Measurements from ENCODE around the gene DOCK1. TPM values are rescaled to one million over a fixed set of nuclear protein-coding genes. Genes with fewer than 3 reads are reported as not detected.

Gene DOCK1
- total and polyA plus RNA-seq, 2 donors (not counting 1 experiment from before 2014, with no cell fraction given) = 20.5 to 91.0 TPM

DNA sequence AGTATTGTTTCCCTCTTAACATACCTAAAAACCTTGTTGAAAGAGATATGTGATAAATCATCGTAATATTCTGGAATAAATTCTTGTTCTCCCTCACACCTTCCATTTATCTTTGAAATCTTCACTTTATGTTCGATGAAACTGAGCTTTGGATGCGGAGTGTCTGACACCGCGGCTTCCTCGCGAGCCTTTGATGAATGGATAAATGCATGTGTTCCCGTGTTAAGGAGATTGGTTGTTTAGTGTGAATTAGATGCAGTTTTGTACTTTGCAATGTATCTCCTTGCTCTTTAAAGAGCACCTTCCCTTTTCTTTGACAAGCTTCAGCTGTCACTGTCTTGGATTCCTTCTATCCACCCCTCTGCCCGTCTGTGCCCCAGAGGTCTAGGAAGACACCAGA, 138.1 kb downstream of the DOCK1 start:
- Histone ChIP-seq H3K9me3 (ENCODE audit: control insufficient read depth, insufficient read depth, low read depth, low read length) (no peaks in the 10 kb centered on the region), H4K20me1 (ENCODE audit: control insufficient read depth, extremely low read depth, insufficient read depth, low read length) (no peaks in the 10 kb centered on the region), H3K4me2 (ENCODE audit: extremely low read depth, insufficient read depth, low read length) (no peak overlapping the region), H3K27ac (ENCODE audit: insufficient read depth, low read length) (no peak overlapping the region), H3K36me3 (ENCODE audit: control insufficient read depth, insufficient read depth, low read length) (peaks cover 6% of the 10 kb centered on the region), H3K79me2 (ENCODE audit: control insufficient read depth, insufficient read depth, low read length) (no peaks in the 10 kb centered on the region), H3K4me1 (ENCODE audit: control insufficient read depth, extremely low read depth, insufficient read depth, low read length) (peaks cover 22% of the 10 kb centered on the region), H3K4me3 (replicated peaks in 1 of 4; ENCODE audit: control extremely low read depth in 1 of 4, insufficient read depth in 1 of 4, low read depth in 3 of 4, low read length in 4 of 4) (no peak overlapping the region), H2AFZ (ENCODE audit: low read length) (no peak overlapping the region), H3K9ac (ENCODE audit: insufficient read depth, low read length) (no peak overlapping the region), H3K27me3 (ENCODE audit: control insufficient read depth, insufficient read depth, low read length) (no peaks in the 10 kb centered on the region)
- TF ChIP-seq CTCF (conservative IDR thresholded peaks at IDR 0.05 in 1 of 2, IDR thresholded peaks at IDR 0.05 in 1 of 2; ENCODE audit: low read depth in 1 of 2, low read length in 2 of 2) = no peak
- no peak for TF ChIP-seq EZH2 (IDR thresholded peaks at IDR 0.05; ENCODE audit: low read length, missing control alignments)
- no peak for DNase-seq (ENCODE audit: low read depth in 2 of 2)

DNA sequence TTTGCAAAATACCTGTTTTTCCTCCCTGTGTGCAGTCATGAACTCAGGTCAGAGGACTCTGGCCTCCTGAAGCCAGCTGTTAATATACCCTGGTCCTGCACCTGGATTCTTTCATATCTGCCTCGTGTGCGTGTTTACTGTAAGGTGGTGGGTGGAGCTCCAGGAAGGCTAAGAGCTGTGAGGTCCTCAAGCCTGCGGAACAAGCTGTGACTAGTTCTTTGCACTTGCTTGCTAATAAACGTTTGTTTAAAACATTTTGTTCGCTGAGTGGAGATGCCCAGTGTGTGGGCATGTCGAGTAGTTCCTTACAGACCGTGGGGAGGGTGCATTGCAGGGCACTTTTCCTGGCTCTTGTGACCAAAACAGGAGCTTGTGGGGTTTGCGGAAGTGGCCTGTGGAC, 139.0 kb downstream of the DOCK1 start:
- Histone ChIP-seq H3K4me2 (ENCODE audit: extremely low read depth, insufficient read depth, low read length) (no peak overlapping the region), H3K9ac (ENCODE audit: insufficient read depth, low read length) (no peak overlapping the region), H3K27me3 (ENCODE audit: control insufficient read depth, insufficient read depth, low read length) (no peaks in the 10 kb centered on the region), H2AFZ (ENCODE audit: low read length) (no peak overlapping the region), H4K20me1 (ENCODE audit: control insufficient read depth, extremely low read depth, insufficient read depth, low read length) (no peaks in the 10 kb centered on the region), H3K9me3 (ENCODE audit: control insufficient read depth, insufficient read depth, low read depth, low read length) (no peaks in the 10 kb centered on the region), H3K4me3 (replicated peaks in 1 of 4; ENCODE audit: control extremely low read depth in 1 of 4, insufficient read depth in 1 of 4, low read depth in 3 of 4, low read length in 4 of 4) (no peak overlapping the region), H3K27ac (ENCODE audit: insufficient read depth, low read length) (no peak overlapping the region), H3K4me1 (ENCODE audit: control insufficient read depth, extremely low read depth, insufficient read depth, low read length) (peaks cover 22% of the 10 kb centered on the region), H3K79me2 (ENCODE audit: control insufficient read depth, insufficient read depth, low read length) (no peaks in the 10 kb centered on the region), H3K36me3 (ENCODE audit: control insufficient read depth, insufficient read depth, low read length) (peaks cover 6% of the 10 kb centered on the region)
- no peak for DNase-seq (ENCODE audit: low read depth in 2 of 2)
- no peak for TF ChIP-seq EZH2 (IDR thresholded peaks at IDR 0.05; ENCODE audit: low read length, missing control alignments)
- no peak for TF ChIP-seq CTCF (conservative IDR thresholded peaks at IDR 0.05 in 1 of 2, IDR thresholded peaks at IDR 0.05 in 1 of 2; ENCODE audit: low read depth in 1 of 2, low read length in 2 of 2)

DNA sequence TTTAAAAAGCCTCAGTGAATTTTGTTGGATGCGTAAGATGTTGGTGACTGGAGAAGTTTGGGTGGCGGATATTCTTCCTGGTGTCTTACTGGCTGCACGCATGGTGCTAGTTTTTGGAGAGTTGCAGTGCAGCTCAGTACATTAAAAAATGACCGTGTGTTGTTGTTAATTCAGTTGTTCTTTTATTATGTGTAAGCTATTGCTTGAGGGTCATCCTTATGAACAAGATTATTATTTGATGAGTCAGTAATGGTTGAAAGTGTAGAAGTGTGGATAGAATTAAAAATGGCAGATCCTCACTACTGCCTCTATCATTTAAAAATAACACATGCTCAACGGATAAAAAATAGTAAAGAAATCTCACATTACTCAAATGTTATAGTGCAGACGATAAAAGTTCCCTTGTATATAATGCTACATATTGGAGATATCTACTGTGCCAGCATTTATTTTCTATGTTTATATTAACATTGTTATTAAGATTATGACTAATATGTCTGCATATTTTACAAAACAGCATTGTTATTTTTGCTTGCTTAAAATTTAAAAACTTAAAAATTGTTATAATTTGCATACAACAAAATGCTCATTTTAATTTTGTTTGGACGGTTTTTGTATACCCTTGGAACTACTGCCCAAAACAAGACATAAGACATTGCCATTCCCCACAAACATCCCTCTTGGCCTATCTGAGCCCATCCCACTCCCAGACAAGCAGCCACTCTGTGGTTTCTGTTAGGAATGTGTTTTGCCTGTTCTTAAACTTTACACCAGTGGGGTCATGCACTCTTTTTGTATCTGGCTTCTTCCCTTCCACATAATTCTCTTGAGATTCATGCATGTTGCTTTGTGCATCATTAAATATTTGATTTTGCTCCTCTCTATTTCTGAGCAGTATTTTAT, 142.0 kb downstream of the DOCK1 start:
- Histone ChIP-seq H3K79me2 (ENCODE audit: control insufficient read depth, insufficient read depth, low read length) (no peaks in the 10 kb centered on the region), H4K20me1 (ENCODE audit: control insufficient read depth, extremely low read depth, insufficient read depth, low read length) (no peaks in the 10 kb centered on the region), H3K27ac (ENCODE audit: insufficient read depth, low read length) (no peak overlapping the region), H3K9ac (ENCODE audit: insufficient read depth, low read length) (no peak overlapping the region), H3K4me2 (ENCODE audit: extremely low read depth, insufficient read depth, low read length) (no peak overlapping the region), H3K4me3 (replicated peaks in 1 of 4; ENCODE audit: control extremely low read depth in 1 of 4, insufficient read depth in 1 of 4, low read depth in 3 of 4, low read length in 4 of 4) (no peak overlapping the region), H3K27me3 (ENCODE audit: control insufficient read depth, insufficient read depth, low read length) (no peaks in the 10 kb centered on the region), H2AFZ (ENCODE audit: low read length) (no peak overlapping the region), H3K4me1 (ENCODE audit: control insufficient read depth, extremely low read depth, insufficient read depth, low read length) (peaks cover 13% of the 10 kb centered on the region), H3K9me3 (ENCODE audit: control insufficient read depth, insufficient read depth, low read depth, low read length) (no peaks in the 10 kb centered on the region), H3K36me3 (ENCODE audit: control insufficient read depth, insufficient read depth, low read length) (no peaks in the 10 kb centered on the region)
- peak; percentile 64 to 73 for DNase-seq (ENCODE audit: low read depth in 2 of 2)
- TF ChIP-seq EZH2 (IDR thresholded peaks at IDR 0.05; ENCODE audit: low read length, missing control alignments) = no peak
- TF ChIP-seq CTCF (conservative IDR thresholded peaks at IDR 0.05 in 1 of 2, IDR thresholded peaks at IDR 0.05 in 1 of 2; ENCODE audit: low read depth in 1 of 2, low read length in 2 of 2) = no peak

All from fibroblast of lung (primary cell).